Activated naive CD8-positive, alpha-beta T cell treated with anti-CD3 and anti-CD28 coated beads, Interleukin-2, amount 50 U/mL, for 24 hours (primary cell): ENCODE results near the gene DPM3.
"Not testable (repeated sequence)": the region's sequence is repeated elsewhere in the genome, so short reads cannot be mapped to it uniquely, and the experiment has no call there.

Experiments
- ATAC-seq: fragments of 150-1000 bp; cut with Tn5 transposase; one replicate; pipeline ENCODE4 v1.10.0; 2021
- DNase-seq: peaks from one replicate; pipeline ENCODE4 v3.0.0; 2021
- H3K27ac Mint-ChIP-seq: one replicate; pipeline ENCODE4 v1.8.0; 2021; ENCODE audit warnings: mild to moderate bottlenecking, mixed read lengths
- H3K27me3 Mint-ChIP-seq: one replicate; pipeline ENCODE4 v1.8.0; 2021; ENCODE audit warnings: mixed read lengths
- H3K36me3 Mint-ChIP-seq: one replicate; pipeline ENCODE4 v1.8.0; 2021; ENCODE audit warnings: low read depth, mixed read lengths
- H3K4me1 Mint-ChIP-seq: one replicate; pipeline ENCODE4 v1.8.0; 2021; ENCODE audit warnings: mixed read lengths
- H3K4me3 Mint-ChIP-seq: one replicate; pipeline ENCODE4 v1.8.0; 2021; ENCODE audit warnings: mild to moderate bottlenecking, moderate library complexity, mixed read lengths
- H3K9me3 Mint-ChIP-seq: one replicate; pipeline ENCODE4 v1.8.0; 2021; ENCODE audit warnings: mixed read lengths

The DPM3 gene

DNA sequence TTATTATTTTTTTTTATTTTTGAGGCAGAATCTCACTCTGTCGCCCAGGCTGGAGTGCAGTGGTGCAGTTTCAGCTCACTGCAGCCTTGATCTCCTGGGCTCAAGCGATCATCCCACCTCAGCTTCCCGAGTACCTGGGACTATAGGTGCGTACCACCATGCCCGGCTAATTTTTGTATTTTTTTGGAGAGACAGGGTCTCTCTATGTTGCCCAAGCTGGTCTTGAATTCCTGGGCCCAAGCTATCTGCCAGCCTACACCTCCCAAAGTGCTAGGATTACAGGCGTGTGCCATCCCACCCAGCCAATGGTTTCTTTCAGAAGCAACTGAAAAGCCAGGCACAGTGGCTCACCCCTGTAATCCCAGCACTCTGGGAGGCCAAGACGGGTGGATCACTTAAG is 30.5 kb upstream of the DPM3 start:
- peaks cover 2% of the 10 kb centered on the region for H3K27me3 Mint-ChIP-seq
- ATAC-seq (no peak), DNase-seq (no peak)
- no peak overlapping the region for H3K27ac Mint-ChIP-seq
- peaks cover 32% of the 10 kb centered on the region for H3K36me3 Mint-ChIP-seq
- H3K4me1 Mint-ChIP-seq: peaks cover 47% of the 10 kb centered on the region
- no peak overlapping the region for H3K4me3 Mint-ChIP-seq
- H3K9me3 Mint-ChIP-seq: no peaks in the 10 kb centered on the region

DNA sequence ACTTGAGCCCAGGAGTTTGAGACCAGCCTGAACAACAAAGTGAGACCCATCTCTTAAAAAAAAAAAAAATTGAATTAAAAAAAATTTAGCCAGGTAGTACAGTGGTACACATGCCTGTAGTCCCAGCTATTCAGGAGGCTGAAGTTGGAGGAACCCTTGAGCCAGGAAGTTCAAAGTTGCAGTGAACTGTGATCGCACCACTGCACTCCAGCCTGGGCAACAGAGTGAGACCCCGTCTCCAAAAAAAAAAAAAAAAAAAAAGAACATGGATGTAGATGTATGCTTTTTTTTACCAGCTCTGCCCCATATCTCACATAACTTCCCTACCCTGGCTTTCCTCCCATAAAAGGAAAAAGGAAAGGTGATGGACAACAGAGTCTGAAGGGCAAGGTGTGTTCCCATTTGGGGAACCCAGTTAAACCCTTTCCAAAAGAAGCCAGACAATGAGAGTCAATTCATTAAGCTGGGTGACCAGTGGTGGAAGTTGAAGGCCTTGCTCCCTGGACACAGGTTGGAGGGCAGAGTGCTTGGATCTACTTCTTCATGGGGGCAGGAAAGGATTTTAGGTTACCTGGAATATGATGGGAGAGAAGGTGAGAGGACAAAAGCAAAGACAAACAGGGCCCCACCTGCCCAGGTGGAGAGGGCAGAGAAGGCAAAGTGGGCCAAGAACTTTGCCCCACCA is 29.9 kb upstream of the DPM3 start:
- DNase-seq (no peak), ATAC-seq (no peak)
- H3K27ac Mint-ChIP-seq: no peak overlapping the region
- peaks cover 32% of the 10 kb centered on the region for H3K36me3 Mint-ChIP-seq
- no peak overlapping the region for H3K4me3 Mint-ChIP-seq
- no peaks in the 10 kb centered on the region for H3K9me3 Mint-ChIP-seq
- H3K4me1 Mint-ChIP-seq: peaks cover 43% of the 10 kb centered on the region
- peaks cover 2% of the 10 kb centered on the region for H3K27me3 Mint-ChIP-seq

DNA sequence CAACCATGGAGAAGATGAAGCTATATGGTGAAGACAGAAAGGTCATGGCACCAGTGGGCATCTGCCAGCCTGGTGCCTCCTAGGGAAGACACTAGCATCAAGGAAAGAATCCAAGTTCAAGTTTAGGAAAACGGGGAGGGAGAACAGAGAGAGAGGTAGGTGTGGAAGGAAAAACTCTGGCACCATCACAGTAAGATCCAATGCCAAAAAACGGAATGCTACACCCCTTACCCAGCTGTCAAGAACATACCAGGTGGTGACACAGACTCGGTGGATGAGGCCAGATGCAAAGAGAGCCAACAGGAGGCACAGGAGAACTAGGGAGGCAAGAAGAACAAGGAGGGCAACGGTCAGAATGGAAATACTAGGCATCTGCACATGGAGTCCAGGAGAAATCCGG is 29.2 kb upstream of the DPM3 start:
- Mint-ChIP-seq H3K9me3 (no peaks in the 10 kb centered on the region), H3K4me1 (peaks cover 37% of the 10 kb centered on the region), H3K36me3 (peaks cover 32% of the 10 kb centered on the region), H3K4me3 (no peak overlapping the region), H3K27me3 (peaks cover 2% of the 10 kb centered on the region), H3K27ac (peak overlapping the region; percentile 5)
- no peak for ATAC-seq
- no peak for DNase-seq

DNA sequence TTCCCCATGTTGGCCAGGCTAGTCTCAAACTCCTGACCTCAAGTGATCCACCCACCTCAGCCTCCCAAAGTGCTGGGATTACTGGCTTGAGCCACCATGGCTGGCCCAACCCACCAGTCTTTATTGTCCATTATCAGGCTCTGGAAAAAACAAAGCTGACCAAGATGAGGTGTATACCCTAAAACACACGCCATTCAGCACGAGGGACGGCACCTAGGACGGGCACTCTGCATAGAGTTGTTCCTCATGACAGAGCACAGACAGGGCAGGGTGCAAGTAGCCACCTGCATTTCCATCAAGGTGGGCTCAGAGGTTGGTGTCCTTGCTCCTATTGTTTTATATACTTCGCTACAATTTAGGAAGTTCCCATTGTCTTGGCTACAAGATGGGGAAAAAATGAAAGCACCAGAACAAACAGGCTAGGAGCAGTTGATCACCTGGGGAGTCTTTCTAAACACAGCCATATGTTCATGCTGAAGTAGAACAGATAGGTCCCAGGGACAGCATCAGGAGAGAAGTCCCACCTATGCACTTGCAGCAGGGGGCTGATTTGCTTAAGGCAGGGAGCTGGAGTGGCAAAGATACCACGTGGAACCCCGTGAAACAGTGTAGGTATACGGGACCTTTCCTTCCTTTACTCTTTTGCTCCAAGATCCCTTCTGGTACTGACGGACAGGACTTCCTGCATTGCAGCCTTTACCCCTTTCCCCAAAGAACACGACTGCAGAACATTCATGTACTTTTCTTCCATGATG is 28.3 kb upstream of the DPM3 start:
- H3K4me3 Mint-ChIP-seq: no peak overlapping the region
- no peak for ATAC-seq
- H3K27me3 Mint-ChIP-seq: peaks cover 2% of the 10 kb centered on the region
- peaks cover 32% of the 10 kb centered on the region for H3K4me1 Mint-ChIP-seq
- peaks cover 32% of the 10 kb centered on the region for H3K36me3 Mint-ChIP-seq
- H3K9me3 Mint-ChIP-seq: no peaks in the 10 kb centered on the region
- no peak overlapping the region for H3K27ac Mint-ChIP-seq
- no peak for DNase-seq

DNA sequence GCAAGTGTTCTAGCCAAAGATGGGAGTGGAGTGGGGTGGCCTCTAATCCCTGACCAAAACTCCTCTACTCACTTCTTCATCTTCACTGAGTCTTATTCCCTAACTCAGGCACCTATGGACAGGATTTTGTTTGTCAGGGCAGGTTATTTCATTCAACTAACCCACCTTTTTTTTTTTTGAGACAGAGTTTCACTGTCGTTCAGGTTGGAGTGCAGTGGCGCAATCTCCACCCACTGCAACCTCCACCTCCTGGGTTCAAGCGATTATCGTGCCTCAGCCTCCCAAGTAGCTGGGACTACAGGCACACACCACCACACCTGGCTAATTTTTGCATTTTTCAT is 27.7 kb upstream of the DPM3 start:
- not testable (repeated sequence) for H3K27me3 Mint-ChIP-seq, H3K27ac Mint-ChIP-seq, DNase-seq, H3K9me3 Mint-ChIP-seq, ATAC-seq, H3K4me3 Mint-ChIP-seq
- Mint-ChIP-seq H3K36me3 (peaks cover 29% of the 10 kb centered on the region), H3K4me1 (peaks cover 27% of the 10 kb centered on the region)

DNA sequence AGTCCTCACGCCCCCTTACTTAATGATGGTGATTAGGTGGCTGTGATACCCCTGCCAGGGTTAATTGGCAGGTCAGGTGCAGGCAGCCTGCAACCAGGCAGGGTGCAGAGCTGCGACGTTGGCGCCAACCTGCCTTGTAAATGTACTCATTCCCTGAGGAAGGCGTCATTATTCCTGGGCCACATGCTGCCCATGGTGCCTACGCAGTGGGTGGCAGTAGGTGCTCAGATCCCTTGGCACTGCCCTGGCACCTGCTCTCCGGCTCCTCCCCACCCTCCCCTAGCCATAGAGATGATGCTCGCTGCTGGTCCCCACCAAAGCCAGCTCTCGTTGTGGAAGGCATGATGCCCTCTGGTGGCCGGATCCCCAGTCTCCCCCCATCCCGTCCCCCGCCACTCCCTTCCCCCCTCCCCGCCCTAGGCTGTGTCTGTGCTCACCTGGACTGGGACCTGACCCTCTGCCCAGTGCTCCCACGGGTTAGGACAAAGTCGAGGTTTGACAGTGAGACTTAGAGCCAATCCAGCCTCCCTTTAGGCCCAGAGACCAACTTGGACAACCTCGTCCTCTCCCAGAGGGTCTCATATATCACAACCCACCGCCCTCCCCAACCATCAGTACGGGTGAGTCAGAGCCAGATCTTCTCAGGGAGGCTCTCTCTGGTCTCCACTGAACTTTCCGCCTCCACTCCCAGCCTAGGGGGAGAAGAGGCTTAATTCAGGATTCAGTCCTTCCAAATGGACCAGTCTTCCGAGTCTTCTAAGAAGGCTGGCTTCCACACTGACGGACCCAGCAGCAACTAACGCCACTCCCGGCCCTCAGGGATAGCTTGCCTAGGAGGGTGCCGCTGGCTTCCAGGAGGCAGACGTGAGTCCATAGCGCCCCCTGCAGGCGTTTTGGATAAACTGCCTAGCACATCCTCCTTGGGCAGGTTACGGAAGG is 27.1 kb upstream of the DPM3 start:
- DNase-seq (peak; percentile 92), ATAC-seq (peak; percentile 86)
- no peaks in the 10 kb centered on the region for H3K27me3 Mint-ChIP-seq
- peak overlapping the region; percentile 38 for H3K27ac Mint-ChIP-seq
- peaks cover 23% of the 10 kb centered on the region for H3K4me1 Mint-ChIP-seq
- peak overlapping the region; percentile 37 for H3K4me3 Mint-ChIP-seq
- no peaks in the 10 kb centered on the region for H3K9me3 Mint-ChIP-seq
- H3K36me3 Mint-ChIP-seq: peaks cover 25% of the 10 kb centered on the region

DNA sequence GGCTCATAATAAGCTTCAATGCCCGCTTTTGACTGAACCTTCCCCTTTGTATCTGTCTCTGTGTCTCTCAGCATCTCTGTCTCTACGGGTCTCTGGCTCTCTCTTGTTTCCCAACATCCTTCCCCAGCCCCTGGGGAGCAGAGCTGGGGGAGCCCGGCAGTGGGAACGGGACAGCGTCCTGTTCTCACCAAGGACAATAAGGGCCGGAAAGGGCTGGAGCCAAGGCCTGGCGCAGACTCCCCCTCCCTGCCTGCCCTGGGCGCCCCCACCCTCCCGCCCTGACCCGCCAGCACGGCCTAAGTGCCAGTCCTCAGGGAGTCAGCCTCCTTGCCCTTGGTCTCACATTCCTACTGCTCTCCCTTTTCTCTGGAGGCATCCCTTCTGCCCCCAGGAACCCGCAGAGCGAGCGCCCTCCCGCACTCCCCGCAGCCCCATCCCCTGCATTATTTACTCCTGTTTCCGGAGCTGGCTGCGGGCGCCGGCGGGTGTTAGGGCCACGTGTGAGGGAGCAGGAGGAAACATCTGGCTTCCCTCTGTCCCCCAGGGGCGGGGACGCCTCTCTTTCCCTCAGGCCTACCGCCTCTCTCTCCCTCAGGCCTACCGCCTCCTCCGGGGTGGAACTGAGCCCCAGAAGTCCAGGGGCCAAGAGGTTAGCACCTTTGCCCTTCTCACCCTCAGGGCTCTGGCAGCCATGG is 26.3 kb upstream of the DPM3 start:
- Mint-ChIP-seq H3K27ac (no peak overlapping the region), H3K36me3 (peaks cover 18% of the 10 kb centered on the region), H3K4me1 (peaks cover 15% of the 10 kb centered on the region), H3K4me3 (no peak overlapping the region), H3K27me3 (no peaks in the 10 kb centered on the region), H3K9me3 (no peaks in the 10 kb centered on the region)
- no peak for ATAC-seq
- no peak for DNase-seq

DNA sequence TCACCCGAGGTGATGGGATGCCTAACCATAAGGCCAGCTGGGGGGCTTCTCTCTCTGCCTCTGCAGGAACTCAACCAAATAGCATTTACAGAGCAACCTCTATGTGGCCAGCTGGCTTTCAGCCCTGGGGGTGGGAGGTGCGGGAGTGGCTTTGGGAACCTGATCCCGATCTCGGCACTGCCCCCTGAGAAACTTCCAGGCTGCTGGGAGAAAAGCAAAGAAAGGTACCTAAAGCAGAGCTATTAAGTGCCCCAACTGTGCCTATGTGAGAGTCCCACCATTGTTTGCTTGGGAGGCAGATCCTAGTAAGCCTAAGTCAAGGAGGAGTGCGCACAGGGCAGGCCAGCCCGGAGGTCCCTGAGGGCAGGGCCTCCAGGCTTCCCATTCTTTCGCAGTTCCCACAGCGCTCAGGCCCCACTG is 25.7 kb upstream of the DPM3 start:
- DNase-seq (no peak), ATAC-seq (no peak)
- Mint-ChIP-seq H3K4me3 (no peak overlapping the region), H3K9me3 (no peaks in the 10 kb centered on the region), H3K36me3 (peaks cover 17% of the 10 kb centered on the region), H3K27me3 (no peaks in the 10 kb centered on the region), H3K27ac (no peak overlapping the region), H3K4me1 (peaks cover 10% of the 10 kb centered on the region)

DNA sequence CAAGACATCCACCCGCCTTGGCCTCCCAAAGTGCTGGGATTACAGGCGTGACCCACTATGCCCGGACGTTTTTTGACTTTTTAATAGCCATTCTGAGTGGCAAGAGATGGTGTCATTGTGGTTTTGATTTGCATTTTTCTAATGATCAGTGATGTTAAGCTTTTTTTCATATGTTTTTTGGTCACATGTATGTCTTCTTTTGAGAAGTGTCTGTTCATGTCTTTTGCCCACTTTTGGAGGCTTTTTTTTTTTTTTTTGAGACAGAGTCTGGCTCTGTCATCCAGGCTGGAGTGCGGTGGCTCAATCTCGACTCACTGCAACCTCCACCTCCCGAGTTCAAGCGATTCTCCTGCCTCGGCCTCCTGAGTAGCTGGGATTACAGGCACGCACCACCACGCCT is 24.3 kb upstream of the DPM3 start:
- DNase-seq, H3K4me3 Mint-ChIP-seq, H3K36me3 Mint-ChIP-seq, H3K27me3 Mint-ChIP-seq, H3K4me1 Mint-ChIP-seq, H3K9me3 Mint-ChIP-seq, H3K27ac Mint-ChIP-seq, ATAC-seq: not testable (repeated sequence)

DNA sequence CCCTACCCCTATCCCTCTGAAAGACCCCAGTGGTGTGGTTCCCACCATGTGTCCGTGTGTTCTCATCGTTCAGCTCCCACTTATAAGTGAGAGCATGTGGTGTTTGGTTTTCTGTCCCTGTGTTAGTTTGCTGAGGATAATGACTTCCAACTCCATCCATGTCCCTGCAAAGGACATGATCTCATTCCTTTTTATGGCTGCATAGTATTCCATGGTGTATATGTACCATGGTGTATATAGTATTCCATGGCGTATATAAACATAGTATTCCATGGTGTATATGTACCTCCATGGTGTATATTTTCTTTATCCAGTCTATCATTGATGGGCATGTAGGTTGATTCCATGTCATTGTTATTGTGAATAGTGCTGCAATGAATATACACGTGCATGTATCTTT is 23.5 kb upstream of the DPM3 start:
- not testable (repeated sequence) for H3K36me3 Mint-ChIP-seq, ATAC-seq, H3K4me1 Mint-ChIP-seq, H3K9me3 Mint-ChIP-seq, H3K4me3 Mint-ChIP-seq, DNase-seq, H3K27ac Mint-ChIP-seq, H3K27me3 Mint-ChIP-seq

DNA sequence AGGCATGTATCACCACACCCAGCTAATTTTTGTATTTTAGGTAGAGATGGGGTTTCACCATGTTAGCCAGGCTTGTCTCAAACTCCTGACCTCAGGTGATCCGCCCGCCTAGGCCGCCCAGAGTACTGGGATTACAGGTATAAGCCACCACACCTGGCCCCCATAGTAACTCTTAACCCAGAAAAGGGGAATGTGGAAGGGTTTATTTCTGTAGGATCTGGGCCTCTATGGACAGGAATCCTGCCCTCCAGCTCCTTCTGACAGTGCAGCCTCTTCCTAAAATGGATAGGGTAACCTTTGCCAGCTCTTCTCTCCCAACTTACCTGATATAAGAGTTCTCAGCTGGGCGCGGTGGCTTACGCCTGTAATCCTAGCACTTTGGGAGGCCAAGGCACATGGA is 22.3 kb upstream of the DPM3 start:
- H3K9me3 Mint-ChIP-seq, H3K27me3 Mint-ChIP-seq, DNase-seq, H3K36me3 Mint-ChIP-seq, H3K4me1 Mint-ChIP-seq, ATAC-seq, H3K4me3 Mint-ChIP-seq, H3K27ac Mint-ChIP-seq: not testable (repeated sequence)

DNA sequence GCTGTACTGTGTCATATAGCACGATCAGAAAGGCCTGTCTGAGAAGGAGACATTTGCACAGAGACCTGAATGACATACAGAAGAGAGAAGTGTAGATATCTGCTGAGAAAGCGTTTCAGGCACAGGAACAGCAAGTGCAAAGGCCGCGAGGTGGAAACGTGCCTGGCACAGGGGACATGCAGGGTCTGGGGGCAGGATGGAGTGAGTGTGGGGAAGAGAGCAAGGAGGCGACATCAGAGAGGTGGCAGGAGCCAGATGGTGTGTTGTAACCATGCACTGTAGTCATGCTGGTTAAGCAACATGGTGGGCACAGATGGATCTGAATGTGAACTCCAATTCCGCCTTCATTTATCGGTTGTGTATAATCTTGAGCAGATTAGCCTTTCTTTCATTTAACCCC is 19.8 kb upstream of the DPM3 start:
- no peak overlapping the region for H3K4me3 Mint-ChIP-seq
- no peak for ATAC-seq

DNA sequence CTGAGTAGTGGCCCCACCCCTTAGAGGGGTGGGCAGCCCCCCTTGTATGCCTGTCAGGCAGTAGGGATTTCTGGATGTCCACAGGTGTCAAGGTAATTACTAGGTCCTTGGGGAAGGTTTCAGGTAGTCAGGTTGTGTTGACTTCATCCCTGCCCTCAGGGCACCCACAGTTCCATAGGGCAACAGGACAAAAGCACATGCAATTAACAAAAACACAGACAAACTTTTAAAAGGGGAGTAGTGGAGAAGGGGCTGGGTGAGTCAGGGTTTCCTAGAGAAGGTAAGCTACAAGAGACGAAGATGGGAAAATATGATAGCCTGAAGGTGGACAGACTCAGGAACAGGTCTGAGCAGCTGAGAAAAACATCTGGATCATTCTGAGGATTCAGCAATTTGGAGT is 18.7 kb upstream of the DPM3 start:
- H3K27ac Mint-ChIP-seq: no peak overlapping the region
- no peak overlapping the region for H3K4me3 Mint-ChIP-seq
- DNase-seq: no peak
- H3K27me3 Mint-ChIP-seq: no peaks in the 10 kb centered on the region
- H3K36me3 Mint-ChIP-seq: no peaks in the 10 kb centered on the region
- no peaks in the 10 kb centered on the region for H3K4me1 Mint-ChIP-seq
- no peaks in the 10 kb centered on the region for H3K9me3 Mint-ChIP-seq
- no peak for ATAC-seq

More for the DNA sequence above, 19.8 kb upstream of the DPM3 start:
- H3K27me3 Mint-ChIP-seq: no peaks in the 10 kb centered on the region
- DNase-seq: no peak
- no peaks in the 10 kb centered on the region for H3K9me3 Mint-ChIP-seq
- H3K36me3 Mint-ChIP-seq: no peaks in the 10 kb centered on the region
- no peak overlapping the region for H3K27ac Mint-ChIP-seq
- no peaks in the 10 kb centered on the region for H3K4me1 Mint-ChIP-seq

DNA sequence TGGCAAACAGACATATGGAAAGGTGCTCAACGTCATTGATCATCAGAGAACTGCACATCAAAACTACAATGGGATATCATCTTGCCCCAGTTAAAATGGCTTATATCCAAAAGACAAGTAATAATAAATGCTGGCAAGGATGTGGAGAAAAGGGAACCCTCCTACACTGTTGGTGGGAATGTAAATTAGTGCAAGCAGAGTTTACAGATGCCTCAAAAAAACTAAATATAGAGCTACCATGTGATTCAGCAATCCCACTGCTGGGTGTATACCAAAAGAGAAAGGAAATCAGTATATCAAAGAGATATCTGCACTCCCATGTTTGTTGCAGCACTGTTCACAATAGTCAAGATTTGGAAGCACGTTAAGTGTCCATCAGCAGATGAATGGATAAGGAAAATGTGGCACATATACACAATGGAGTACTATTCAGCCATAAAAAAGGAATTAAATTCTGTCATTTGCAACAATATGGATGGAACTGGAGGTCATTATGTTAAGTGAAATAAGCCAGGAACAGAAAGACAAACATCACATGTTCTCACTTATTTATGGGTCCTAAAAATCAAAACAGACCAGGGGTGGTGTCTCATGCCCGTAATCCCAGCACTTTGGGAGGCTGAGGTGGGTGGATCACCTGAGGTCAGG is 15.8 kb upstream of the DPM3 start:
- H3K27me3 Mint-ChIP-seq, DNase-seq, H3K27ac Mint-ChIP-seq, ATAC-seq, H3K4me3 Mint-ChIP-seq, H3K36me3 Mint-ChIP-seq, H3K4me1 Mint-ChIP-seq, H3K9me3 Mint-ChIP-seq: not testable (repeated sequence)
